ENCODE results near the gene MAP1LC3B. TPM values are rescaled to one million over a fixed set of nuclear protein-coding genes. Genes with fewer than 3 reads are reported as not detected.

MAP1LC3B gene
- total RNA-seq, 1 experiment from 2014 or later: 75.2 TPM

GRCh38 chr16:87441886-87442580 lies 49.9 kb downstream of the MAP1LC3B start:
- peaks cover under 1% of the 10 kb centered on the region; the same call in 1 of the 2 replicates for H3K36me3 ChIP-seq (ENCODE audit: control insufficient read depth, insufficient read depth, low read length)
- no peaks in the 10 kb centered on the region for H3K4me1 ChIP-seq (ENCODE audit: control insufficient read depth, insufficient read depth, low read length)
- no peak for TF ChIP-seq POLR2AphosphoS5 (IDR thresholded peaks at IDR 0.05; ENCODE audit: low read depth, low read length)
- no peak for TF ChIP-seq TCF7L2 (IDR thresholded peaks at IDR 0.05; ENCODE audit: low read depth, low read length)
- no peak for TF ChIP-seq SIN3A (IDR thresholded peaks at IDR 0.05; ENCODE audit: borderline replicate concordance, insufficient read depth, low read depth, low read length)
- TF ChIP-seq REST (IDR thresholded peaks at IDR 0.05; ENCODE audit: insufficient read depth in 1 of 2, low read depth in 2 of 2, low read length in 1 of 2): no peak
- TF ChIP-seq CTCF (IDR thresholded peaks at IDR 0.05): no peak
- H3K27ac ChIP-seq (ENCODE audit: low read length): no peak overlapping the region
- no peak overlapping the region for H3K4me3 ChIP-seq (ENCODE audit: low read depth in 2 of 2, low read length in 2 of 2)
- POLR2A ChIA-PET: no interaction called here
- intact Hi-C loops (cut with micrococcal nuclease; ENCODE audit: unreplicated experiment): no loop called here
- ATAC-seq (no peak), DNase-seq (ENCODE audit: low read depth, low spot score) (no peak)
- H3K27me3 ChIP-seq (ENCODE audit: control insufficient read depth, insufficient read depth, low read length): no peaks in the 10 kb centered on the region
- in situ Hi-C loops (cut with HindIII; ENCODE audit: low pct_unique_long_range_greater_than_20kb, low sequenced_read_pairs): no loop called here
- H3K9me3 ChIP-seq (ENCODE audit: control insufficient read depth, insufficient read depth, low read depth, low read length): no peaks in the 10 kb centered on the region
- CTCF ChIA-PET: no interaction called here
- no TSS peak for BruUV-seq (replicated peaks)

GRCh38 chr16:87442581-87442966 lies 50.4 kb downstream of the MAP1LC3B start:
- no peak overlapping the region for H3K27ac ChIP-seq (ENCODE audit: low read length)
- POLR2A ChIA-PET: no interaction called here
- ATAC-seq (no peak), DNase-seq (ENCODE audit: low read depth, low spot score) (no peak)
- TF ChIP-seq REST (IDR thresholded peaks at IDR 0.05; ENCODE audit: insufficient read depth in 1 of 2, low read depth in 2 of 2, low read length in 1 of 2) (no peak), SIN3A (IDR thresholded peaks at IDR 0.05; ENCODE audit: borderline replicate concordance, insufficient read depth, low read depth, low read length) (no peak), TCF7L2 (IDR thresholded peaks at IDR 0.05; ENCODE audit: low read depth, low read length) (no peak), CTCF (IDR thresholded peaks at IDR 0.05) (no peak), POLR2AphosphoS5 (IDR thresholded peaks at IDR 0.05; ENCODE audit: low read depth, low read length) (no peak)
- H3K27me3 ChIP-seq (ENCODE audit: control insufficient read depth, insufficient read depth, low read length): no peaks in the 10 kb centered on the region
- no peak overlapping the region for H3K4me3 ChIP-seq (ENCODE audit: low read depth in 2 of 2, low read length in 2 of 2)
- H3K9me3 ChIP-seq (ENCODE audit: control insufficient read depth, insufficient read depth, low read depth, low read length): no peaks in the 10 kb centered on the region
- peaks cover 3% of the 10 kb centered on the region; the same call in 1 of the 2 replicates for H3K36me3 ChIP-seq (ENCODE audit: control insufficient read depth, insufficient read depth, low read length)
- intact Hi-C loops (cut with micrococcal nuclease; ENCODE audit: unreplicated experiment): no loop called here
- H3K4me1 ChIP-seq (ENCODE audit: control insufficient read depth, insufficient read depth, low read length): no peaks in the 10 kb centered on the region
- in situ Hi-C loops (cut with HindIII; ENCODE audit: low pct_unique_long_range_greater_than_20kb, low sequenced_read_pairs): no loop called here
- BruUV-seq (replicated peaks): no TSS peak
- CTCF ChIA-PET: no interaction called here

All from Panc1 (cell line).